Cerebellar nuclear complex (tissue), 1 donor: Measurements from ENCODE around the gene LRRC70.

Experiments
- DNase-seq, 2 experiments: peaks; one replicate each; lab custom pipeline; 2025; lab: John Stamatoyannopoulos, UW

LRRC70 gene

DNA sequence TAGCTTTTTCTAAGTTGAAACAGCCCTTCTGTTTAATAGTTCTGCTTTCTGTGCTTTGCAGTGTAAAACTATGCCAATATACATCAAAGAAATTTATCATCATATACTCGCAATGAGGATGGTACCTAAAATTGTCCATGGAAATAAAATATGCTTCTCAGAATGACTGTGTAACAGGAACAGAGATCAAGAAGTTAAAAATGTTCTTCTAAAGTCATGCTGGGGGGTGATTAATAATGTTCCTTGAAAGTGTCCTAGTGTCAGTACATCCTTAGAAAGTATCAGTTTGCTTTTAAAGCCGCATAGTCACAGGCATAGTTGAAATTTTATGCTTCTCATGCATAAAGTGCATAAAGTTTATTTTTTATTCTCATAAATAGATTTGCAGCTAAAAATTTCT lies 4.0 kb upstream of the LRRC70 start:
- no peak for DNase-seq

DNA sequence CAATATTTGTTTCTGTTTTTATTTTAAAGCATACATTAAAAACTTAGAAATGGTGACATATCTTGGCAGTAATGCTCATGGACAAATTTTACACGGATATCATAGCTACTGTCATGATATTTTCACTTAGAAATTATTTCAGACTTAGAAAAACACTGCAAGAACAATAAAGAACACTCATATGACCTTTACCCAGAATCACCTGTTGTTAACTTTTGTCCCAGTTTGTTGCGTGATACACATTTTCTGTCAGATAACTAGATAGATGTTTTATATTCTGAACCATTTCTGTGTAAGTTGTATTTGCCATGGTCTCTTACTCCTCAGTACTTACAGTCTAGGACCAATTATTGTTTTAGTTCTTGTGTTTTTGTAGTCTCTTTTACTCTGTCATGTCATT lies 3.6 kb upstream of the LRRC70 start:
- no peak for DNase-seq

DNA sequence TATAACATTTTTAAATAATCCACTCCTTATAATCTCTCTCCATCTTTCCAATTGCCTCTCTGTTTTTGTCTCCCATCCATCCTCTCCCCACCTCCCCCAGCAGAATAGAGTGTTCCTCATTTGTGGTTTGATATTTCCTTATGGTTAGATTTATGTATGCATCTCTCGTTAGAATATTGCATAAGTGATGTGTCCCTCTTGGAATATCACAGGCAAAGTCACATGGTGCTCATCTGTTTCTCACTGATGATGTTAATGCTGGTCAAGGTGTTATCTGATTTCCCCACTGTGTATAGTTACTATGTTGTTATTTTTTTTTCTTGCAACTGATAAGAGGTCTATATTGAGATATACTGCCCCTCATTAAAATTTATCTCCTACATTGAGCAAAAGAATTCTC lies 3.1 kb upstream of the LRRC70 start:
- no peak for DNase-seq

DNA sequence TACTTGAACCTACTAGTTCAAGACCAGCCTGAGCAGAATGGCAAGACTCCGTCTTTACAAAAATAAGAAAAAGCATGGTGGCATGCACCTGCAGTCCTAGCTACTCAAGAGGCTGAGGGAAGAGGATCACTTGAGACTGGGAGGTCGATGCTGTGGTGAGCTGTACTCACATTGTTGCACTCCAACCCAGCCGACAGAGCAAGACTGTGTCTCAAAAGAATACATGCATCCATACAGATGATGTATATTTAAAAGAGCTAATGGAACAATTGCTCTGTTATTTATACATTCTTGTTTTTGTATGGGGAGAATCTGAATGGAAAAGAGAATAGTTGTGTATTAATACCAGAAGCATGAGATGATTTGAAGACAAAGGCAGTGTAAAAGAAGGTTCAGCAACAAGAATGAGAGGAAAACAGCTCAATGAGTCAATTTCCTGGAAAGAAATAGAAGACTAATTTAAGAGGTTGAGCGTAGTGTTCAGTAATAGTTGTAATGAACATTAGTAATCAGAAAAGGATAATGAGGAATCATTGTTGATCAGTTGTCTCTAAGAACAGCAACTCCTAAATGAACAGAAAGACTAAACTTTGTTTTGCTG lies 1.9 kb upstream of the LRRC70 start:
- DNase-seq = no peak

DNA sequence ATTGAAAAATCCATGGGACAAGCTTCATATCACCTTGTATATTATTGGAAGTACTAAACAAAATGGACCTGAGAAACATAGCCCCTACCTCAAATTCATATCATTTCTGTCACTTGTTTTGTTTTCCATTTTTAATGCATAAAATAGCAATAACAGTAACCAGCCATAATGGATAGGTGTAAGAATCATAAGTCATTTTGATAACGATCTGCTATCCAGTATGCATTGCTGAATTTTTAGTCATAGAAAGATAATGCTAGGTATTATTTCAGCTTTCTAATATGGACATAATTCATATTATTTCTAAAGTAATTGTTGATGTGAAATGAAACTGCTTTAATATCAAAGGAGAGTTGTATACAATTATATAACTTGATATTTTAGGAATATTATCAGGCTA lies 1.1 kb upstream of the LRRC70 start:
- DNase-seq = no peak

DNA sequence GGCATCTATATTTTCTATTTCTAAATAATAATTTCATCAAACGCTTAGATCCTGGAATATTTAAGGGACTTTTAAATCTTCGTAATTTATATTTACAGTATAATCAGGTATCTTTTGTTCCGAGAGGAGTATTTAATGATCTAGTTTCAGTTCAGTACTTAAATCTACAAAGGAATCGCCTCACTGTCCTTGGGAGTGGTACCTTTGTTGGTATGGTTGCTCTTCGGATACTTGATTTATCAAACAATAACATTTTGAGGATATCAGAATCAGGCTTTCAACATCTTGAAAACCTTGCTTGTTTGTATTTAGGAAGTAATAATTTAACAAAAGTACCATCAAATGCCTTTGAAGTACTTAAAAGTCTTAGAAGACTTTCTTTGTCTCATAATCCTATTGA lies 1.1 kb downstream of the LRRC70 start:
- DNase-seq = no peak

DNA sequence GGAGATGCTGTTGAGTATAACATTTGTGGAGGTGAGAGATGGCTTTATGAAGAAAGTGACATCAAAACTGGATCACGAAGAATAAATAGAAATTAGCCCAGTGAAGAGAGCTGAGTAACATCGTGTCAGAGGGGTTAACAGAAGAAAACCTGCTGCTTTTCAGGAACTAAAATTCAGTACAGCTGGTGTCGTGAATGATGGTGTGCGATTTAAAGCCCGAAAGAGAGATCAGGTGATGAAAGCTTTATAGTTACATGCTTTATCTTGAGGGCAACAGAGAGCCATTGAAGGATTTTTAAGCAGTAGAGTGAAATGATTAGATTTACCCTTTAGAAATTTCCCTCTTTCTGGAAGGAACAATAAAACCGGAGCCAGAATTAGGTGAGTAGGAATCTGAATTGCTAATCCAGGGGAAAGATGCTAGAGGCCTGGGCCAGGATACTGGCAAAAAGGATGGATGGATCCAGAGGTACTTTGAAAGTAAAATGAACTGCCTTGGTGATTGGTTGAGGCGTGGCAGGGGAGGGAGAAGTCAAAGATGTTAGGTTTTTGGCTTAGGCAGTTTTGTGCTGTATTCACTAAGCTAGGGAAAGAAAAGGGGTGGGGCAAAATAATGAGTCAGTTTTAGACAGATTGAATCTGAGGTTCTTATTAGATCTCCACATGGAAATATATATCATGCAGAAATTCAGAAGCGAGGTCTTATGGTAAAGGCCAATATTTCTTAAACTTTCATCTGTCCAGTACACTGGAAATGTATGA lies 3.4 kb downstream of the LRRC70 start:
- no peak for DNase-seq

DNA sequence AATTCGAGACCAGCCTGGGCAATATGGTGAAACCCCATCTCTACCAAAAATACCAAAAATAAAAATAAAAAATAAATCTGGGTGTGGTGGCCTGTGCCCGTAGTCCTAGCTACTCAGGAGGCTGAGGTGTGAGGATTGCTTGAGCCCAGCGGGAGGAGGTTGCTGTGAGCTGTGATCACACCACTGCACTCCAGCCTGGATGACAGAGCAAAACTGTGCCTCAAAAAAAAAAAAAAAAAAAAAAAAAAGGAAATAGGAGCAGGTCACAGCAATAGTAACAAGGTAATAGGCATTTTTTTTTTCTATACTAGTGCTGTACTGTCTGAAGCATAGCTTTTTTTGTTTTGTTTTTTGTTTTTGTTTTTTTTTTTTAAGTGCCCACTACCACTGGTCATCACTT lies 5.8 kb downstream of the LRRC70 start:
- DNase-seq = no peak

DNA sequence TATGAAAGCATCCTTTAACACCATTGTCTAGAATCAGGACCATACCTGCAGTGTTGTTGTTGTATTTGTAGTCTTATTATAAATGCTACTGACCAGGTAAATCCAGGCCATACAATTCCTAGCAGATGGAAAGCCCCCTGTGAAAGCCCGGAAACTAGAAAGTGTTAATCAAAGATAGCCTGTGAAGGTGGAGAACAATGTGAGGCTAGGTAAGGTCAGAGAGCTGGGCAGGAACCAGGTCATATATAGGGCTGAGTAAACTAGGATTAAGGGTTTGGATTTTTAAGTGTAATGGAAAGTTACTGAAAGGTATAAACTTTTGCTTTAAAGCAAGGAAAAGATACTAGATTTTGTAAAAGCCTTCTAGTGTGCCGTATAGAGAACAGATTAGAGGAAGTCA lies 6.7 kb downstream of the LRRC70 start:
- no peak for DNase-seq

DNA sequence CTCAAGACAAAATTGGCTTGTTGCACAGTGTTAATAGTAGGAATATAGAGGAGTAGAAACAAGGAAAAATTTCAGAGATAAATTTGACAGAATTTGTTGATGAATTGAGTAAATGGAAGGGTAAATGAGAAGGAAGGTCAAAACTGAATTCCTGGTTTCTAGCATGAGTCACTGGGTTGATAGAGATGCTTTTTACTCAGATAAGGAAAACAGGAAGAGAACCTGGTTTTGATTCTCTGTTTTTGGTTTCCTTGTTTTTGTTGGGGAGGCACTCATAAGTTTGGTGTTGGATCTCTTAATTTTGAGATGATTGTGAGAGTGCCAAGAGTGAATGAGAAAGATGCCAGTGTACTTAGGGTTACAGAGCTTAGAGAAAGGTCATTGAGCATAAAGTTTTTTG lies 7.1 kb downstream of the LRRC70 start:
- no peak for DNase-seq

DNA sequence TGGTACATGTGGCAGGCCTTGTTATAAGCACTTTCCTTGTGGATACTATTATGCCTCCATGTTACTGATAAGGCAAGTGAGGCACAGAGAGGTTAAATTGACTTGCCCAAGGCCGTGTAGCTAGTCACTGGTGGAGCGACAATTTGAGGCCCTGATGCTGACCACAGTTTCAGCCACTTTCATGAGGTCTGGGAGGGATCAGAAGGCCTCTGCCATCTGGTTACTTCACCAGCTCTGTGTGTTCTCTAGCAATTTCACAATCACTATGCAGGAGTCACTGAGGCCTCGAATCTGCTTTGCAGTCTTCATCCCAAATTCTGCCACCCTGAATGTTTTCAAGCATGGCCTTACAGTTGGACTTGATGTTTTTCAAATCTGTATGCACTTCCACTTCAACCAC lies 9.1 kb downstream of the LRRC70 start:
- DNase-seq = no peak

DNA sequence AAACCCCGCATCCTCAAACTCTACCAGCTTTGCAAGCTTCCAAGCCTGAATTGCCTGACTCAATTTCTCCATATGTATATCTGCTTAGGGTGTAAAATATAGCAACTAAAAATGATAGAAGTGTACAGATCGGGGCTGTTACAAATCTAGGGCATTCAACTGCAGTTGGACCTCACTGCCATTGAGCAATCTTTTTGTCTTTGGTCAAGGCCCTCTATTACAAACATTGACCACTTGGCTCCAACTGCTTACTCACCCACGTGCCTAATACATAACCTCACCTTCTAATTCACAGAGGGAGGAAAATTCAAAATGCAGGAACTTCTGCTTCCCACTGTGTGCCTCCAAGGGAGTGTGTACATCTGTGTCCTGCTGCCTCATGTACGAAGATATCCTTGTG lies 10.0 kb downstream of the LRRC70 start:
- DNase-seq = no peak

DNA sequence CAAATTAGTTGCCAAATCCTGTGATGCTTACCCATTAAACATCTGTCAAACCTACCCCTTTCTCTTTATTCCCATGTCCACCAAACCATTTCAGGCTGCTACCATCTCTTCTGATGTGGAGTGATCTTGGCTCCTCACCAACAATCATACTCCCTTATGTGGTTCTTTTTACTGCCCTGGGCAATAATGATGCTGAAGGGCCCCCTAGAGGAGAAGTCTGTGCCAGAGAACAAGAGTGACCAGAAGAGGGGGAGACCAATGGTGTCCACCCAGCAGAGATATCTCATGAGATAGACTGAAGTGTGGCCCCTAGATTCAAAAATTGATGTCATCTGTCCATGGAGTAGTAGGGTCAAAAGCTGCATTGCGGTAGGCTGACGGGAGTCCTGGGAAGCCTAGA lies 10.9 kb downstream of the LRRC70 start:
- no peak for DNase-seq

DNA sequence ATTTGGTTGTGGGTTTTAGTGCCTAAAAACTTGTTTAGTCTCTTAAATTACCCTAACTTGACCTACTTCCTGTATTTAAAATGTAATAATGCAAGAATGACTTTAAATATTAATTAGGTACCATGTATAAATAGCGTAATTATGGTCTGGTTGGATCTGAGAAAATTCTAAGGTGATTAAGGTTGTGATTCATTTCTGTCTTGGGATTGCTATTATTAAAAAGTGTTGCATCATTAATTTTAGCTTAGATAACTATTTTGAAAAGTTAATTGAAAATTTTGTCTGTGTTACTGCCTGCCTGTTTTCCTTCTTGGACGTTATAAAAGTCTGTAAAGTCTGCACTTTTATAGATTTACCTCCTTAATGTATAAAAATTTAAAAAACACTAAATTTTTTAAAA lies 11.8 kb downstream of the LRRC70 start:
- no peak for DNase-seq

DNA sequence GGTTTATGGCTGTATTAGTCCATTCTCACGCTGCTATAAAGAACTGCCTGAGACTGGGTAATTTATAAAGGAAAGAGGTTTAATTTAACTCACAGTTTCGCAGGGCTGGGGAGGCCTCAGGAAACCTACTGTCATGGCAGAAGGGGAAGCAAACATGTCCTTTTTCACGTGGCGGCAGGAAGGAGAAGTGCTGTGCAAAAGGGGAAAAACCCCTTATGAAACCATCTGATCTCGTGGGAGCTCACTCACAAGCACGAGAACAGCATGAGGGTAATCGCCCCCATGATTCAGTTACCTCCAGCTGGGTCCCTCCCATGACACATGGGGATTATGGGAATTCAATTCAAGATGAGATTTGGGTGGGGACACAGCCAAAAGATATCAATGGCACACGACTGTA lies 13.9 kb downstream of the LRRC70 start:
- no peak for DNase-seq

DNA sequence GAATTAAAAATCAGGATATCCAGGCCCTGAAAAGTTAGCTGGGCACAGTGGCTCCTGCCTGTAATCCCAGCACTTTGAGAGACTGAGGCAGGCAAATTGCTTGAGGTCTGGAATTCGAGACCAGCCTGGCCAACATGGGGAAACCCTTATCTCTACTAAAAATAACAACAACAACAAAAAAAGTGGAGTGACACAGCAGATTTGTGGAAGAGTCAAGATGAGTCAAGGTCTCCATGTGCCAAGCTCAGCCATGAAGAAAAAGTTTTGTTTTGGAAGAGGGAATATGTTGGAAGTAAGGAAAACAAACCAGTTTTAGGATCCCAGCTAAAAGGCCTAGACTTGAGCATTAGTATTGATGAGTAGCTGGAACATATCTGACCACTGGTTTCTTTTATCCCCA lies 14.7 kb downstream of the LRRC70 start:
- DNase-seq = no peak

DNA sequence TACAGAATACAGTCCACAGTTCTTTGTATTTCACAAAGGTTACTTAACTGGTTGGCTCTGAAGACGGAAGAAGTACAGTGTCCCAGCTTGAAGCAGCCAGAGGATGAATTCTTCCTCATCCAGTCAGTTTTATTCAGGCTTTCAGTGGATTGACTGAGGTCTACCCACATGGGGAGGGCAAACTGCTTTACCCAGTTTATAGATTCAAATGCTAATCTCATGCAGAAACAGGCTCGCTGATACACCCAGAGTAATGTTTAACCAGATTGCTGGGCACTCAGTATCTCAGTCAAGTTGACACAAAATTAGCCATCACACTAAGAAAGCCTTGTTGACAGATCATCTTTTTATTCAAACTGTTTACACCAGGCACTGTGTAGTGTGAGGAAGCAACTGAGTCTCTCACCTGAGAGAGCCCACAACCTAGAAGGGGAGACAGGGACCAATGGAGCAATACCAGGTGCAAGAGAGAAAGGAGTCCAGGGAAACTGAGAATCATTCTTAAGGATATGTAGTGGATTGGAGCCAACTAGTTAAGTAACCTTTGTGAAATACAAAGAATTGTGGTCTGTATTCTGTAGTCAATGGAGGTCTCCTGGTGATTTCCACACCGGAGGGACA lies 15.9 kb downstream of the LRRC70 start:
- DNase-seq = no peak

DNA sequence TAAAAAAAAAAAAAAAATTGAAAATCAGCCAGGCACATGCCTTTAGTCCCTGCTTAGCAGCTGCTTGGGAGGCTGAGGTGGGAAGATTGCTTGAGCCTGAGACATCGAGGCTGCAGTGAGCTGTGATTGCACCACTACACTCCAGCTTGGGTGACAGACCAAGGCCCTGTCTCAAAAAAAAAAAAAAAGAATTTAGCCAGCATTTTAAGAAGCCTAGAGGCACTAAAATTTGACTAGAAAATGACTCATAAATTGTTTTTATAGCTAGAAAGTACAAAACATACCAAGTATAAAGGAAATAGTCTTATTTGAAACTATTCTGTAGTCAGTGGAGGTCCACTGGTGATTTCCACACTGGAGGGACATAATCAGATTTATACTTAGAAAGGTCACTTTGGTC lies 17.5 kb downstream of the LRRC70 start:
- no peak for DNase-seq

DNA sequence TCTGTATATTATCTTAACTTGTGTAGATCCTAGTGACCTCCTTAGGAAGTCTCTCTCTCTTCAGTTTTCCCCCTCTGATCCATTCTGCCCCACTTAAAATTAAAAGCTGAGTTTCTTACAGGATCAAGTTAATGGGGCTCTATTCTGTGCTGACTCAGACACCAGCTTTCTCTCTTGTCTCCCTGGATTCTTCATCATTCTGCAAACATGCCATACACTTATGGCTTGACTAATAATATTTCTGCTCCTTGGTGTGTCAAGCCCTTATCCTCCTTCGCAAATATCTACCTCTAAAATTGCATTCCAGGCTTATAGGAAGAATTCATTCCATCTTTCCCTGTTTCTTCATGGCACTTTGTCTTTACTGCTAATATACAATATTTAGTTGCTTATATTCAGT lies 18.1 kb downstream of the LRRC70 start:
- DNase-seq = no peak

DNA sequence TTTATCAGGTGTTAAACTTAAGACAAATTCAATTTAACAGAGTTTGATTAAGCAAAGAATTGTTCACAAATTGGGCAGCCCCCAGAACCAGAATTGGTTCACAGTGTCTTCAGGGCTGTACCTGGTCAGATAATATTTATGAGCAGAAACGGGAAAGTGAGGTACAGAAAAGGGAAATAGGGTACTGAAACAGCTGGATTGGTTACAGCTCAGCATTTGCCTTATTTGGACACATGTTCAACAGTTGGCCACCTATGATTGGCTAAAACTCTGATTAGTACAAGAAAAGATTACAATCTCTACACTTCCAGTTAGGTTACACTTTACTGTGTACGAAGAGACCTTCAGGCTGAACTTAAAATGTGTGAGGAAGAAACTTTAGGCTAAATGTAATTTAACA lies 18.7 kb downstream of the LRRC70 start:
- DNase-seq = no peak

DNA sequence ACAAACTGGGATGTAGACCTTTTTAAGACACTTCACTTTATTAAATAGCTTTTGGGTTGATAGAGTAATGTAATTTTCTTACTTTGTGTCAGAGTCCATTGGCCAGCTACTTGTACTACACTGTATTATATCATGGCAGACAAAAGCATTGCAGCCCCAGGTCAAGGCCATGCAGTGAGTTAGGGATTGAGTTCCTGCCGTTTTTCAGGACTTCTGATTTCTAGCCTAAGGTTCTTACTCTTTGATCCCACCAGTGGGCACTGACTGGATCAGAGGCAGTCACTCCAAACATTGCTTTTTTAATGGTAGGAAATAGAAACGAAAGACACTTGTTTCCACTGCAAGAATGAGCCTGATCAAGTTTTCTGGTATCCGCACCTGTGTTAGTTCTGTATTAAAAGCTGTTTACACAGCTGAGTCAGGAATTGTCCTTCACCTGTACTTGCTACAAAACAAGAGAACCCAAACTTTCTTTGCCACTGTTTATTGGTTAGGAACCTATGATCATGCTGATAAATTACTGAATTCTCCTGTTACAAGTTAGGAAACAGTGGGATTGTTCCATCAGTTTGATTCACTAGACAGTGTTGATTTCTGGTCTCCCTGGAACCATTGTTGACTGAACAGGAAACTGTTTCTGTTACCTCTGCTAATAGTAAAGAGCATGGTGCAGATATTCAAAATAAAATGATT lies 22.1 kb downstream of the LRRC70 start:
- no peak for DNase-seq

DNA sequence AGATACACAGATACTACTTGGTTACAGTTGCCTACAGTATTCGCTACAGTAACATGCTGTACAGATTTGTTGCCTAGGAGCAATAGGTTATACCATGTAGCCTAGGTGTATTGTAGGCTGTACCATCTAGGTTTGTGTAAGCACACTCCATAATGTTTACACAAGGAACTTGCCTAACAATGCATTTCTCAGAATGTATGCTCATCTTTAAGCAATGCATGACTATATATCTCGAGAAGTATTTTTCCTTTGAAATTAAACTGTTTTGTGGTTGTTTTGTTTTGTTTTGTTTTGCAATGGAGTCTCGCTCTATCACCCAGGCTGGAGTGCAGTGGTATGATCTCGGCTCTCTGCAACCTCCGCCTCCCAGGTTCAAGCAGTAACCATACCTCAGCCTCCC lies 25.3 kb downstream of the LRRC70 start:
- DNase-seq = no peak

DNA sequence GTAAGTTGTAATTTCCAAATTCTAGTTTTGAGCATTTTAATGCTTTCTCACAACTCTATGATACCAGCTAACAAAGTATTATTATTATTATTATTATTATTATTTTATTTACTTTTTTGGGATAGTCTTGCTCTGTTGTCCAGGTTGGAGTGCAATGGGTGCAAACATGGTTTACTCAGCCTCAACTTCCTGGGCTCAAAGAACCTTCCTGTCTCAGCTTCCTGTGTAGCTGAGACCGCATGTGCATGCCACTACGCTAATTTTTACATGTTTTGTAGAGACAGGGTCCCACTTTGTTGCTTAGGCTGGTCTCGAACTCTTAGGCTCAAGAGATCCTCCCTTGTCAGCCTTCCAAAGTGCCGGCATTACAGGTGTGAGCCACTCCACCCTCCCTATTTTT lies 27.0 kb downstream of the LRRC70 start:
- no peak for DNase-seq
